Neural progenitor cell (in vitro differentiated cells): Measurements from ENCODE around the gene CPN2. TPM values are rescaled to one million over a fixed set of nuclear protein-coding genes. Genes with fewer than 3 reads are reported as not detected.

Source experiments
- DNase-seq: peaks from one replicate; pipeline ENCODE4 v3.0.0-alpha.2; 2016; ENCODE audit warnings: low spot score
- H2AFZ ChIP-seq: fragments of 200-600 bp; sonication (generic); replicated peaks from 2 replicates; pipeline ENCODE4 v1.6.1; 2016; ENCODE audit warnings: antibody characterized with exemption
- H3F3A ChIP-seq: fragments of 200-600 bp; sonication (generic); 2 replicates; pipeline ENCODE4 v1.6.1; 2016; ENCODE audit warnings: antibody characterized with exemption, low read depth
- H3K27ac ChIP-seq: fragments of 200-600 bp; sonication (generic); 2 replicates; pipeline ENCODE4 v1.5.1; 2016; ENCODE audit warnings: mild to moderate bottlenecking
- H3K27me3 ChIP-seq: fragments of 200-600 bp; sonication (generic); 2 replicates; pipeline ENCODE4 v1.6.1; 2016; ENCODE audit warnings: mild to moderate bottlenecking, moderate library complexity
- H3K36me3 ChIP-seq: fragments of 200-600 bp; sonication (generic); 2 replicates; pipeline ENCODE4 v1.5.1; 2016
- H3K4me1 ChIP-seq: fragments of 200-600 bp; sonication (generic); 2 replicates; pipeline ENCODE4 v1.6.1; 2016; ENCODE audit warnings: mixed run types
- H3K4me2 ChIP-seq: fragments of 200-600 bp; sonication (generic); 2 replicates; pipeline ENCODE4 v1.6.1; 2016
- H3K4me3 ChIP-seq: fragments of 200-600 bp; sonication (generic); 2 replicates; pipeline ENCODE4 v1.5.1; 2016
- H3K79me2 ChIP-seq: fragments of 200-600 bp; sonication (generic); 2 replicates; pipeline ENCODE4 v1.6.1; 2016; ENCODE audit warnings: low read depth
- H3K9ac ChIP-seq: fragments of 200-600 bp; sonication (generic); 2 replicates; pipeline ENCODE4 v1.6.1; 2016
- H3K9me3 ChIP-seq: fragments of 200-600 bp; sonication (generic); 2 replicates; pipeline ENCODE4 v1.5.1; 2016; ENCODE audit warnings: low read depth
- H4K20me1 ChIP-seq: fragments of 200-600 bp; sonication (generic); 2 replicates; pipeline ENCODE4 v1.6.1; 2016; ENCODE audit warnings: low read depth
- H3K27ac Mint-ChIP-seq: 3 replicates; pipeline ENCODE4 v1.8.0; 2021; ENCODE audit warnings: mixed read lengths
- H3K27me3 Mint-ChIP-seq: 2 replicates; pipeline ENCODE4 v1.8.0; 2022; ENCODE audit warnings: low read depth, mild to moderate bottlenecking, inconsistent platforms, moderate library complexity, mixed read lengths; ENCODE audit not compliant: insufficient read depth
- H3K36me3 Mint-ChIP-seq: 3 replicates; pipeline ENCODE4 v1.8.0; 2021; ENCODE audit warnings: mixed read lengths
- H3K4me1 Mint-ChIP-seq: 3 replicates; pipeline ENCODE4 v1.8.0; 2021; ENCODE audit warnings: mixed read lengths
- H3K4me3 Mint-ChIP-seq: 3 replicates; pipeline ENCODE4 v1.8.0; 2021; ENCODE audit warnings: mild to moderate bottlenecking, moderate library complexity, mixed read lengths
- H3K9me3 Mint-ChIP-seq: 3 replicates; pipeline ENCODE4 v1.8.0; 2020; ENCODE audit warnings: mixed read lengths
- CTCF ChIP-seq: fragments of 200-600 bp; sonication (generic); IDR thresholded peaks from 2 replicates; pipeline ENCODE4 v1.5.1; 2017; ENCODE audit warnings: antibody characterized with exemption, mild to moderate bottlenecking
- EZH2 ChIP-seq: fragments of 200-600 bp; sonication (generic); IDR thresholded peaks from 2 replicates; pipeline ENCODE4 v1.6.1; 2017; ENCODE audit warnings: antibody characterized with exemption, mild to moderate bottlenecking, moderate library complexity
- EZH2phosphoT487 ChIP-seq: fragments of 200-600 bp; sonication (generic); IDR thresholded peaks from 2 replicates; pipeline ENCODE4 v1.6.1; 2017; ENCODE audit warnings: antibody characterized with exemption
- total RNA-seq: library from RNA; depleted of rRNA; stranded (reverse); fragments of >200 nt; gene quantifications from 2 replicates; pipeline ENCODE4 v1.2.3, GENCODE V29; 2015; ENCODE audit warnings: low replicate concordance

Gene CPN2
- total RNA-seq, 1 donor from 2014 or later = not detected

DNA sequence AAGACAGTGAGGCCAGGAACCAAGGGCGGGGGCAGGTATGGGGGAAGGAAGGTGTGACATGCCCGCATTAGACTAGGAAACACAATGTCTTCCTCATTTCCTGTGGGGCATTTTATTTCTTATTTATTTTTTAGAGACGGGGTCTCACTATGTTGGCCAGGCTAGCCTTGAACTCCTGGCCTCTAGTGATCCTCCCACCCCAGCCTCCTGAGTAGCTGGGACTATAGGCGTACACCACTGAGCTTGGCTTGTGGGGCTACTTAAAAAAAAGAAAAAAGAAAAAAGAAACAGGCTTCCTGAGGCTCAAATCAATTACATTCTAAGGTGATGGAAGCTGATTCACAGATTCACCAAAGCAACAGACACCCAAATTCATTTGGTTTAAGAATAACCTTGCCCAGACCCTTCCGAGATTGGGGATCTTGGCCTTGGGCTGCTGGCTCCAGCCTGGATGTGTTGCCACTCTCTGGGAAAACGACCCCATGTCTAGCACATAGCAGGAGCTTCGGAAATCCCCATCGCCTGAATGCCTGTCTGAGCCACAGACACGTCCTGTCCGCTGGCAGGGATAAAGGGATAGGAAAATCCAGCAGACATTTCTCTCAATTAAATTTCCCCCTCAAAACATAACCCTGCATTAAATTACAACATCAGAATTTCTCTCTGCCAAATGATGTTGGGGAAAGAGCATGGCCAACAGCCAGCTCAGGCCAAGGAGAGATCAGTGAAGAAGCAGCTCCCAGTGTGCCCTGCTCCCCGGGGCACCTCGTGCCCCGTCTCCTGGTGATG is 13.0 kb downstream of the CPN2 start:
- Mint-ChIP-seq H3K27me3 (peaks cover 29% of the 10 kb centered on the region), H3K4me3 (no peak overlapping the region), H3K9me3 (no peaks in the 10 kb centered on the region), H3K27ac (no peak overlapping the region), H3K4me1 (peaks cover 18% of the 10 kb centered on the region), H3K36me3 (no peaks in the 10 kb centered on the region)
- Histone ChIP-seq H3K4me1 (peaks cover 13% of the 10 kb centered on the region), H3K9ac (no peak overlapping the region), H3K4me2 (no peak overlapping the region), H3K36me3 (no peaks in the 10 kb centered on the region), H3K27ac (no peak overlapping the region), H3K27me3 (peaks cover 30% of the 10 kb centered on the region), H3K9me3 (no peaks in the 10 kb centered on the region), H2AFZ (no peak overlapping the region), H3K79me2 (no peaks in the 10 kb centered on the region), H4K20me1 (no peaks in the 10 kb centered on the region), H3K4me3 (no peak overlapping the region), H3F3A (peaks cover 14% of the 10 kb centered on the region)
- TF ChIP-seq EZH2phosphoT487 (no peak), EZH2 (no peak), CTCF (no peak)
- DNase-seq = no peak

- H3K79me2 ChIP-seq = no peaks in the 10 kb centered on the region
- peaks cover 26% of the 10 kb centered on the region for H3K27me3 ChIP-seq
- no peaks in the 10 kb centered on the region for H3K36me3 ChIP-seq
- Mint-ChIP-seq H3K4me3 (no peak overlapping the region), H3K4me1 (peaks cover 24% of the 10 kb centered on the region), H3K9me3 (no peaks in the 10 kb centered on the region), H3K27ac (no peak overlapping the region), H3K27me3 (peaks cover 32% of the 10 kb centered on the region), H3K36me3 (no peaks in the 10 kb centered on the region)
- no peak overlapping the region for H3K4me3 ChIP-seq
- TF ChIP-seq EZH2 (no peak), EZH2phosphoT487 (no peak)
- H3K4me2 ChIP-seq = no peak overlapping the region
- no peak overlapping the region for H3K27ac ChIP-seq
- H4K20me1 ChIP-seq = no peaks in the 10 kb centered on the region
- DNase-seq = no peak
- peak overlapping the region; percentile 65 for H2AFZ ChIP-seq
- no peaks in the 10 kb centered on the region for H3K9me3 ChIP-seq
- no peak overlapping the region for H3K9ac ChIP-seq
- H3F3A ChIP-seq = peaks cover 21% of the 10 kb centered on the region
- peaks cover 13% of the 10 kb centered on the region for H3K4me1 ChIP-seq
These were observed 14.3 kb downstream of the CPN2 start for GRCh38 chr3:194336601-194337355.

GRCh38 chr3:194333981-194334320 is 17.2 kb downstream of the CPN2 start:
- Mint-ChIP-seq H3K27me3 (peaks cover 50% of the 10 kb centered on the region), H3K27ac (no peak overlapping the region), H3K36me3 (no peaks in the 10 kb centered on the region), H3K9me3 (no peaks in the 10 kb centered on the region), H3K4me1 (peaks cover 15% of the 10 kb centered on the region), H3K4me3 (peak overlapping the region; percentile 80)
- Histone ChIP-seq H3K4me1 (no peaks in the 10 kb centered on the region), H3K4me3 (peak overlapping the region; percentile 48), H3K4me2 (peak overlapping the region; percentile 84), H3K27me3 (peaks cover 24% of the 10 kb centered on the region), H3F3A (peaks cover 13% of the 10 kb centered on the region), H2AFZ (peak overlapping the region; percentile 80), H3K9ac (no peak overlapping the region), H3K9me3 (no peaks in the 10 kb centered on the region), H3K27ac (no peak overlapping the region), H4K20me1 (no peaks in the 10 kb centered on the region), H3K36me3 (no peaks in the 10 kb centered on the region), H3K79me2 (no peaks in the 10 kb centered on the region)
- TF ChIP-seq CTCF = no peak
- TF ChIP-seq EZH2 = no peak
- TF ChIP-seq EZH2phosphoT487 = no peak
- no peak for DNase-seq
